CD4-positive, alpha-beta T cell treated with Interleukin-15 for 4 hours (primary cell): Measurements from ENCODE around the gene IFT25.

Experiments used
- DNase-seq: peaks from one replicate; pipeline ENCODE4 v3.0.0-alpha.2; 2020; ENCODE audit warnings: low spot score

Gene IFT25

DNA sequence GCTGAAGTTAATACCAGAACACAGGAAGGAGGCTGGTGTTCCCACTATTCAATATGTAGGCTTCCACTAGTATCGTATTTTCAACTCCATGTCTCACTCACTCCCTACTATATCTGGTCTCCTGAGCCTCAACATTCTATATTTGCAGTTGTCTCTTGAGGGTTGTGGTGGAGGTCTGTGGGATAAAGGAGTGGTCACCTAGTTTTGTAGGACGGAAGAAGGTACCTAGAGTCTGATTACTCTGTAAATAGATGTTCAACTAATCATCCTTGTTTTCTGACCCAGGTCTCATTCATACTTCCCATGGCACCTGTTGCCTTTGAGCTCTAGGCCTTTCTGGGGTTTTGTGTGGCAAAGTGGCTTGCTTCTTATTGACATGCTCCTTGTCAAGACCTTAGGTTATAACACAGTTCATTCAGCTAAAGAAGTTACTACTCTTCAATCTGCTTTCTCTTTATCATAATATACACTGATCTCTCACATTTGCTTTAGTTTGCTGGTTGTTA, 18.1 kb downstream of the IFT25 start:
- DNase-seq: no peak

DNA sequence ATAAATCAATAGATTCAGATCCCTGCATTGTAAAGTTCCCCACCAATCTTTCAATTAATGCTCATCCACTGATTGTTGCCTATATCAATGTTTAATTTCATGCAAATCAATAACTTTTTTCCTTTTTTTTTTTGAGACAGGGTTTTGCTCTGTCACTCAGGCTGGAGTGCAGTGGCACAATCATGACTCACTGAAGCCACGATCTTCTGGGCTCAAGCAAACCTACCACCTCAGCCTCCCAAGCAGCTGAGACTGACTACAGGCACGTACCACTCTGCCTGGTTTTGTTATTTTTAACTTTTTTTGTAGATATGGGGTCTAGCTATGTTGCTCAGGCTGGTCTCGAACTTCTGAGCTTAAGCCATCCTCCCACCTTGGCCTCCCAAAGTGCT, 25.8 kb downstream of the IFT25 start:
- DNase-seq: no peak

DNA sequence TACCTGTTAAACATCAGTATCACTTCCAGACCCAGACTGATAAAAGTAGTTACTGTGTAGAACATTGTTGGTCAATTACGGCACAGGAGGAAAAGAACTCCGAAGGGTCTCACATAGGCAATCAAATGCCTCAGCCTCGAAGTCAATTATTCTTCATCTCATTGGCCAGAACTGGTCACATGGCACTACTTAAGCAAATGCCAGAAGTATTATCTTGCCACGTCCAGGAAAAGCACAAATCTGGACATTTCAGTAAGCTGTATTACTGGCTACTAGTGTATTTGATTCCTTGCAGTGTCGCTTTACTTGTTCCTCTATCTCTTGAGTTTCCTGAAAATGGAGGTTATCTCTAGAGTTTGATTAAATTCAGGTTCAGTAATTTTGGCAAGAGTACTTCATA, 27.2 kb downstream of the IFT25 start:
- no peak for DNase-seq

DNA sequence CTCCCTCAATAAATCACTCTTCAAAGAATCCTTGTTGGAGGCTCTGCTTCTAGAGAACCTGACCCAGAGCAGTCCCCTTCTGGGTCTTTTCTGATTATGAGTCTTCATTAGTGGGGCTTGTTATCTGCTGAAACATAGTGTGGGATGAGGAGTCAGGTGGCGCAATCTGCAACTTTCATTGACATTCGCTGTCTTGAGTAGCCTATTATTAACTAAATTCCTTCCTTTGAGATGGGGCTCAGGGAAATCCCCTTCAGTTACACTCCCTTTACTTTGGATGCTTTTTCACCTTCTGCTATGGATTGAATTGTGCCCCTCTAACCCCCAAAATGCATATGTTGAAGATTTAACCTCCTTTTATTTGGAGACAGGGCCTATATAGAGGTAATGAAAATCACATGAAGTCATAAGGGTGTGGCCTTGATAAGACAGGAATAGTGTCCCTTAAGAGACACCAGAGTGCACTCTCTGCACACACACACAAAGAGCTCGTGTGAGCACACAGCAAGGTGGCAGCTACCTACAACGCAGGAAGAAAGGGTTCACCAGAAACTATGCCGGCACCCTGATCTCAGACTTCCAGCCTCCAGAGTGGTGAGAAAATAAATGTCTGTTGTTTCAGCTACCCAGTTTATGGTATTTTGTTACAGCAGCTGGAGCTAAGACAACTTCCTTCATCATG, 32.0 kb downstream of the IFT25 start:
- no peak for DNase-seq

DNA sequence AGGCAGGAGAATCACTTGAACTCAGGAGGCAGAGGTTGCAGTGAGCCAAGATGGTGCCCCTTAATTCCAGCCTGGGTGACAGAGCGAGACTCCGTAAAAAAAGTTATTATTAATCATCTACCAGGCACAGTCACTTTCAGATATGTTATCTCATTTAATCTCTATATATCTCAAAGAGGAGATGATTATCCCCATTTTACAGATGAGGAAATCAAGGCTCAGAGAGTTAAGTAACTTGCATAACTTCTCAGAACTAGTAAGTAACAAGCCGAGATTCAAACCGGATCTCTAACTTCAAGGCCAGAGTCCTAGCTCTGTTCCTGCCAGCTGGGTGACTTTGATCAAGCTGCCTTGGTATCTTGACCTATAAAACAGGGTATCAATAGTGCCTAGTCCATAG, 34.1 kb downstream of the IFT25 start:
- no peak for DNase-seq

DNA sequence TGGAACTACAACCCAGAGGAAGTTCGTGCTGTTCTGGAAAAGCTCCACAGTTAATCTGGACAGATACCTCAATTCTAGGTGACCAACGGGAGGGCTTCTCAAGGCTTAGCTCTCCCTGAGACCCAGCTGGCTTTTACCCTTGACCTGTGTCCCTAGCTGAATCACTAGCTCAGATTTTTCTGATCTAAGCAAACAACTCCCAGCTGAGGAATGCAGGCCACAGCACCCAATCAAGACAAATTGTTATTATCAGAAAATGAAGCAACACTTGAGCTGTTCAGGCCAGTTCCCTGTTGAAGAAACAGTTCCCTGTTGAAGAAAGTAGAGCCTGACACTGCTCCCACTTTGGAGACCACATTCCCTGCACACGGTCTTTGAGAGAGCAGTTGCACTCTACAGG, 35.6 kb downstream of the IFT25 start:
- DNase-seq: no peak

DNA sequence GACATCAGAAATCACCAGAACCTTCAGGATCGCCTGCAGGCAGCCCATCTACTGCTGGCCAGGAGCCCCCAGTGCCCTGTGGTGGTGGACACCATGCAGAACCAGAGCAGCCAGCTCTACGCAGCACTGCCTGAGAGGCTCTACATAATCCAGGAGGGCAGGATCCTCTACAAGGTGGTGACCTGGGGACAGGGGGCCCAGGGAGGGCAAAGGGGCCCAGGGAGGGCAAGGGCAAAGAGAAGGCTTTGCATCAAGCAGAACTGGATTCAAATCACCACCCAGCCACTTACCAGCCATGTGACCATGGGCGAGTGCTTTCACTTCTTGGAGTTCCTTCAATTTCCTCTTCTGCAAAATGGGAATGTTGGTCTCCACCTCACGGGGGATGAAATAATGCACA, 39.4 kb downstream of the IFT25 start:
- no peak for DNase-seq

DNA sequence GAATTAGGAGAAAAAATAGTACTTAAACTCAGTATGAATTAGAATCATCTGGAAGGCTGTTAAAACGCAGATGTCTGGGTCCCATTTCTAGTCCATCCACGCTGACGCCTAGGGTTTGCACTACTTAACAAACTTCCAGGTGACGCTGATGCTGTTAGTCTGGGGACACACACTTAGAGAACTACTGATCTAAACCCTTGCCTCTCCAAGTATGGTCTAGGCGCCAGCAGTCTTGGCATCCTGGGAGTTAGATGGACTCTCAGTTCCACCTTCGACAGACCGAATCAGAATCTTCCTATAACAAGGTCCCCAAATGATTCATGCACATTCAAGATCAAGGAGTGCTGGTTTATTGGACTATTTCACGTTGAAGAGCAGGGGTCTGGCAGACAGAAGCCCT, 40.0 kb downstream of the IFT25 start:
- no peak for DNase-seq

DNA sequence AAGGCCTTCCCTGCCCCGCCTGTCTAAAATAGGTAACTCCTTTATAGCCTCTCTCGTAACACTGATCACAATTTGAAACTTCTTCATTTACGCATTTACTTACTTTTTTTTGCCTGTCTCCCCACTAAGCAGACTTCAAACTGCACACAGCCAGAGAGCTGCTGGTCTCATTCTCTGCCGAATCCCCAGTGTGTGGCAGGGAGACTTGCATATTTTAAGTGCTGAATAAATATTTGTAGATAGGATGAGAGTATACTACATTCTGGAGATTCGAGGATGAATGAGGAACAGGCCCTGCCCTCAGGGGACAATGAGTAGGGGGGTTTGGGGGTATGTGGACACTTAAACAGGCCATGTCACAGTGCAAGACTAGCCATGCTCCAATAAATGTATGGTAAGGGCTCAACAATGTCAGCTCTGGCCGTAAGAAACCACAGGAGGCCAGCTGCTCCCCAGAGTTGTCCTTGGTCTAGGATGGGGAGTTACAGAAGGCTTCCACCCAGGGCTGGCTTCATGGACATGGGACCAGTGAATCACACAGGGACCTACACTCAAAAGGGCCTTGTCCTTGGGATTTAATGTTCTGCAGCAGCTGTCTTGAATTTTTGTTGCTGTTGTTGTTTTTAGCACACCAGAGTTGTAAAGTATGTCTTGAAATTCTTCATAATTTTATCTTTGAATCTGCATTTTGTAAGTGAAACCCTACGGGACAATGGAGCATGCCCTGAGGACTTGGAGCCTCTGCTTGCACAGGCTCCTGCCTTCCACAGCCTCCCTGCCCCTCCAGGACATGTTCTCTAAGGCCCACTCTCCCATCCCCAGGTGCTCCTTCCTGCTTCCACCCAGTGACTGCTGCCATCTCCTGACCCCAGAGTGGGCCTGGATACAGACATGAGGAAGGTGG, 43.0 kb downstream of the IFT25 start:
- DNase-seq: no peak

DNA sequence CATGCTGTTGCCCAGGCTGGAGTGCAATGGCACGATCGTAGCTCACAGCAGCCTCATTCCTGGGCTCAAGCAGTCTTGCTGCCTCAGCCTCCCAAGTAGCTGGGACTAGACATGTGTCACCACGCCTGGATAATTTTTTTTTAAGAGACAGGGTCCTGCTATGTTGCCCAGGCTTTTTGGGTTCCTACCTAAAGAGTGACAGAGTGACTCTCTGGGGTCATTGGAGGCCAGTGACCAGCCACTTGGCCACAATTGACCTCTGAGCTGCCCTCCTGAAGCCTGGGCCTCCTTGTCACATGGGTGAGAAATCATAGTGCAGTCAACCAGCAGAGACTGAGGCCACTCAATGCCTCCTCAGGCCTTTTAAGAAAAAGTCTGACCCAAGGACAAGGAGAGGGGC, 45.8 kb downstream of the IFT25 start:
- no peak for DNase-seq

DNA sequence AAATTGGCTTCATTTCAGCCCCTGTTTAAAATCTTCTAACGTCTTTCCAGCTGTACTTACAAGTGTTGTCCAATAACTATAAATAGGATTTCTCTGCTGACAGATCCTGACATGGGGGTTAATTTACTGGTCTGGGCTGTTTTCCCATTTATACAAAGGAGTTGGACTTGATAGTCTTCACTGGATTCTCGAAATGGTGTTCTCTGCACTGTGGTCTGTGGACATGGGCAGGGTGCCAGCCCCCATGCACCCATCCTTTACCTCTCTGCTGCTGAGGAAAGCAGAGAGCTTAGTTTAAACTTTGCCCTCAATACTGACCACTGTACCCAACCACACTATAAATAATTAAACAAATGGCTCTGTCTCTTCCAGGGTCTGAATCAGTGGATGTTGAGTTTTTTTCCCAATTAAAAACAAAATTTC, 46.3 kb downstream of the IFT25 start:
- no peak for DNase-seq

DNA sequence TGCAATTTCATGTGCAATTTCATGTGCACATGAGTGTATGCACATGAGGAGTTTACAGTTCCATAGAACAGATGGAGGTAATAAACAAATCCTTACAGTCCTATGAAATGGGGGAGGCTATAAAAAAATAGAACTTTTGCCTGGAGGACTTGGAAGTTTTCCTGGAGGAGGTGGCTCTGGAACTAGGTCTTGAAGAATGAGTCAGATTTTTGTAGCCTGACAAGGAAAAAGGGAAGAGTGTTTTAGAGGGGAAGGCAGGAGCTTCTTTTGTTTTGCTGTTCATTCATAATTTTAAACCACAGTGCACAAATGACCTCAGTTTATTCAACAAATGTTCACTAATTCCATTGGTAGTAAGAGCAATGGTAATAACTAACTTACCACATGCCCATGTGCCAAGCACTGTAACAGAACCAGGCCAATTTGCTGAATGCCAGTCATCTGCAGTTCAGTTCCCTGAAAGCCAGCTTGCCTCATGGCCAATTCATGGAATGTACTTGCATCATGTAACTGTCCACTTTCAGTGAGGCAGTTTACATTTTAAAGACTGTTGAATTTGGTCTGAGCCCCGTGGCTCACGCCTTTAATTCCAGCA, 48.8 kb downstream of the IFT25 start:
- DNase-seq: no peak

DNA sequence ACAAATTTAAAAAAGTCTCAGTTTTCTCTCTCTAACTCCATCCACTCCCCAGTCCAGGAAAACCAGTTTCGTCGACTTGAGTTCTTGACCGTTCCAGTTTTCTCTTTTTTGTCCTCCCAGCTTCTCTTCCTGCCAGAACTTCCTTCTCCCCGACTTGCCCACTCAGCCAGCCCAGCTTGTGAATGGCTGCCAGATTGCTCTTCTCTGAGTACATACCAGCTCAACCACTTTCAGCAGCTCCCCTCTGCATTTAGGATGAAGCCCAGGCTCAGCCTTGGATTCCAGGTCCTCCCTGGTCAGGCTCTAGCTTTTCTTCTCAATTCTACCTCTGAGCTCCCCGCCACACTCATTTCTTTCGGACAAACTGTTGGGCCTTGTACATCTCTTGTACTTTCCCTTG, 50.1 kb downstream of the IFT25 start:
- DNase-seq: no peak

DNA sequence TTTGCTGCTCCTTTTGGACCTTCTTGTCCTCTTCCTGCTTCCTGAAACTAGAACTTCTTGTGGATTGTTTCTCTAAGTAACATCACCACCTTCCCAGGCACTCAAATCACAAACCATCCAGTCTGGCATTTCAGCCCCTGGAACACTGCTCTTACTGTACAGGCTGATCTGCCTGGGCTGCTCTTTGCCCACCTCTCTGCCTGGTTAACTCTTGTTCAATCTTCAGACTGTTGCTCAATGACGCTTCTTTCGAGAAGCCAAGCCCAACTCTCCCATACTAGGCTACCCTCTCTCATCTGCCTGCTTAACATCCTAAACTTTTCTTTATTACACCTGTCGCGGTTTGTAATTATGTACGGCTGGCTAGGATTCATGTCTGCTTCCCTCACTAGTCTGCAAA, 50.9 kb downstream of the IFT25 start:
- no peak for DNase-seq

DNA sequence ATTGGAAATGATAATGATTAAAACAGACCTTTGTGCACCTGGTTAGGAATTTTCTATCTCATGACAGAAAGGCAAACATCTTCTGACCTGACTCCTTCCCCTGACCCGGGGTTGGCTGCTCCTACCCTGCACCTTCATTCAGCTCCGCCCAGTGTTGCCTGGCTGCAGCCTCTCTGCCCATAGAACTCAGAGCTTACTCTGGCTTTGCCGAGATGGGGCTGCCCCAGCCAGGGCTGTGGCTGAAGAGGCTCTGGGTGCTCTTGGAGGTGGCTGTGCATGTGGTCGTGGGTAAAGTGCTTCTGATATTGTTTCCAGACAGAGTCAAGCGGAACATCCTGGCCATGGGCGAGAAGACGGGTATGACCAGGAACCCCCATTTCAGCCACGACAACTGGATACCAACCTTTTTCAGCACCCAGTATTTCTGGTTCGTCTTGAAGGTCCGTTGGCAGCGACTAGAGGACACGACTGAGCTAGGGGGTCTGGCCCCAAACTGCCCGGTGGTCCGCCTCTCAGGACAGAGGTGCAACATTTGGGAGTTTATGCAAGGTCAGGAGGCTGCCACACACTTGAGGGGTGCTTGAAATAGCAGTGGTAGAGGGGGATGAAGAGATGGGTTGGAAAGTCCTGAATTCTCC, 51.4 kb downstream of the IFT25 start, which contains the start of gene DIO1:
Gene DIO1 (plus strand): TSS at position 189 of the 638 bp plus-strand sequence. CDS start 24 bp downstream, at position 213.
- no peak for DNase-seq

DNA sequence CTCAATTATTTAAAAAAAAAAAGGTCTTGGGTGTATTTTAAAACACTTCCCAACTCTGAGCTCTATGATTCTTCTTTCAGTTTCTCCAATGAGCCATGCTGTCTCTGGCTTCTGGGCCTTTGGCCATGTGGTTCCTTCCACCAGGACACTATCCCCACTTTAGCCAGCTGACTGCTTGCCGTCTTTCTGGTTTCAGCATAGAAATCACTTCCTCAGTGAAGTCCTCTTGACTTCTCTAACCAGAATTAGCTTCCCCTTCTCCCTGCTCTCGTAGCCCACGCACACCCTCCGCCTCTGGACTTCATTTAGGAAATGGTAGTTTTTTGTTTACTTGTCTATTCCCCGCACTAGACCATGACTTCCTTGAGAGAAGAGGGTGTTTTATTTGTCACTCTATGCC, 52.6 kb downstream of the IFT25 start:
- DNase-seq: no peak

DNA sequence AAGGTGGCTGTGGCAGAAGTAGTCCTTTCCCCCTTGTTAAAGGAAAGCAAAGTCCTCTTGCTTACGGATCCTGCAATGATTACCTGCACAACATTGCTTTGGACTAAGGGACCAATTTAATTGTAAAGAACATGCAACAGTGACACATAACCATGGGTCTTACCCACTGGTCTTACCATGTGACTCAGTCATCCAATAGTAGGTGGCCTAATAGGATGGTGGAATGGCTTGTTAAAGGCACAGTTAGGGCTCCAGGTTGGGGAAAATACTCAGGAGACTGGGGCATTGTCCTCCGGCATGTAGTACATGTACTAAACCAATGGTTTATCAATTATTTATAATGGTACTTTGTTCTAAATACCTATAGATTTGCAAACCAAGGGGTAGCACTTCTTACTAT, 53.8 kb downstream of the IFT25 start:
- no peak for DNase-seq

DNA sequence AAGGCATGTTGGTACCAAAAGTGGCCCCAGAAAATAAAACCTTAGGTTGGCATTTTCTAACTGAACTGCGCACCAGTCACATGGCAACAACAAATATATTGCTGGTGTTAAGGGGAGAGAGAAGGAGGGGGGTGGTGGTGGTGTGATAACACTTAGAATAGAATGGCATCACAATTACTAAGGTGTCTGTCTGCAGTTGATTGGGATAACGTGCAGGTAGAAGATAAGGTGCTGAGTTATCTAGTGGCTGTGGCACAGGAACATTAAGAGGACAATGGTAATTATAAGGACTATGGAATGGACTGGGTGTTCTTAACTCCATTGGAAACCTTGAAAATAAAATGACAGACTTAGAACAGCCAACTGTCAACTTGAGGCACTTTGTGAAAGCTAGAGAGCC, 54.5 kb downstream of the IFT25 start:
- DNase-seq: no peak

DNA sequence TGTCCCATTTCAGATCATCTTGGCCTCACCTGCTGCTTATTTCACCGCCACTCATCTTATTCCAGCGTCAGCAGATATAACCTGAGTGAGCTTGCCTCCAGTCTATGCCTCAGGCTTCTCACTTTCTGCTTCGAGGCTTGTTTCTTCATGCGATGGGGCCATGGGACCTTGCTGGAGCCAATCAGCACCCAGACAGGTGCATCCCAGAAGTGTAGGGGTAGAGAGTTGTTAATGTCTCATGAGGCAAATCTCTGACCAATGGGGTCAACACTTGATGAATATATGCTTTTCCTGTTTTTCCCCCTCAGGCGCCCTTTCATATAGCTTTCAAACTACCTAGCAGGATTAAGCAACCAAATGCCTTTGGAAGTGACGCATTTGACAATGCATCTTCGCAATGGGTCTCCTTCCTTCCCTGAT, 55.0 kb downstream of the IFT25 start:
- DNase-seq: no peak

DNA sequence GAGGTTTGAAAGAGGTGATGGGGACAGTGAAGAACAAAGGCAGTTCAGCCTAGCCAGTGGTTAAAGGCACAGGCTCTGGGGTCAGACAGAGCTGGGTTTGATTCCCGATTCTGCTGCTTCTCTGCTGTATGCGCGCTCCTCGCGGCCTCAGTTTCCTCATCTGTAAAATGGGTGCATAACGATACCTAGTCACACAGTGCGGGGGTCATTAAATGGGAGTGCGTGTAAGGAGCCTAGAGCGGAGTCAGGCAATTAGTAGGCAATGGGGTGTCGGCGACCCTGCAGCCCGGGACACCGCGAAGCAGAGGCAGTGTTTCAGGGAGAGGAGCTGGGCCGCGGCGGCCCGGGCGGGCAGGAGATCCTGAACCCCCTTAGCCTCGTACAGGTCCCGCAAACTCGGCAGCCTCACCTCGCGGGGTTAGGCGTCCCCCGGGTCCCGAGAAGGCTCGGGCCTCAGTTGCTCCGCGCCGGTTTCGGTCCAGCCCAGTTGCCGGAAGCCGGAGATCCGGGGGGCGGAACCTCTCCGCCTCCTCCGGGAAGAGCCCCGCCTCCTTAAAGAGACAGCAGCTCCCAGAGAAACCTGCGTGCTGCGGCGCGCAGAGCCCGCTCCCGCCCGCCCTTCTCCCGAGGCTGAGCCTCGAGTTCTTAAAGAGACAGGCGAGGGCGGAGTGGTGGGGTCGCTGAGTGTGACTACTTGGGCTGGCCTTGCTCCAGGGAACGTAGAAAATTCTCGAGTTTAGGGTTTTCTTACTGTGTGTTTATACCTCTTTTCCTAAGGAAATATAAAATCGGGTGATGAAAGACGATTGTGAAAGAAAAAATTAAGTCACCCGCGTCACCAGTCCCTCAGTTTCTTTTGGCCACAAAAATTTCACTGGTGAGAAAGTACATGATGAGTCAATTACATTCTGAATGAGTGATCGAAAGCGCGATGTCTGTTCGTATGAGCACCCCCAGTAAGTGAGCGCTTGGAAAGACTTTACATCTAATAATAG, 55.9 kb downstream of the IFT25 start, which contains the start of gene YIPF1:
Gene YIPF1 (minus strand): TSS at position 494 of the 995 bp plus-strand sequence. CDS start 860 bp downstream, outside the sequence.
- peak; percentile 83 for DNase-seq

DNA sequence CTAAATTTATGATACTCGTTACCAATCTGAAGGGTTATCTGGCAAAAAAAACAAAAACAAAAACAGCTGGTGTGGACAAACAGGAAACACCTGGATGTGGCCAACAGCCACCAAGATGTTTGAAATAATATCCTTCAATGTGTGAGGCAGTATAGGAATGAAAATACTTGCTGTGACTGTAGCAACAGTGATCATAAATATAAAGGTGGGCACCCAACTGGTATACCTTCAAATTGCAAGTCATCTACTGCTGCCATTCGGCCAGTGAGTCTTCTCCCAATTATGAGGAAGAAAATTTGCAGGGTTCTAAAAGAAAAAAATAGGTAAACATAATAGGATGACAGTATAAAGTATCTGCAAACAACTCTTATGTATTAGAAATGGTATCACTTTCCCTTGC, 56.8 kb downstream of the IFT25 start:
- no peak for DNase-seq
